ENCODE results near the gene MAGEF1. TPM values are rescaled to one million over a fixed set of nuclear protein-coding genes. Genes with fewer than 3 reads are reported as not detected.

The MAGEF1 gene
- total and polyA plus RNA-seq, 10 of the 15 experiments (the other 5 are each of a cell fraction or from before 2014, with no cell fraction given): 2.3 to 62.2 (median 27.1) TPM

- CTCF ChIA-PET: no interaction called here
Observed at GRCh38 chr3:184746131-184747120, 34.6 kb upstream of the MAGEF1 start.

GRCh38 chr3:184745526-184745925 is 33.7 kb upstream of the MAGEF1 start:
- ChIA-PET POLR2A (no interaction called here), RAD21 (ENCODE audit: unreplicated experiment) (no interaction called here), CTCF (interaction anchor here (1.5 kb wide), 1 partner anchor 56 kb away, joined by 4 read pairs; no protein-coding TSS in a partner anchor), SMC1A (ENCODE audit: uncharacterized antibody, unreplicated experiment) (no interaction called here)
- Histone ChIP-seq H3K27ac (ENCODE audit: control insufficient read depth, insufficient read depth) (no peak overlapping the region), H3K36me3 (ENCODE audit: control insufficient read depth in 2 of 2, insufficient read depth in 2 of 2, low read length in 1 of 2) (no peaks in the 10 kb centered on the region), H3K9ac (ENCODE audit: control insufficient read depth, insufficient read depth, low read length) (no peak overlapping the region), H3K27me3 (replicated peaks in 1 of 2; ENCODE audit: control insufficient read depth in 2 of 2, insufficient read depth in 2 of 2, low read length in 1 of 2) (no peaks in the 10 kb centered on the region), H3K9me3 (replicated peaks; ENCODE audit: control insufficient read depth, insufficient read depth, low read length) (no peaks in the 10 kb centered on the region), H3K79me2 (ENCODE audit: control insufficient read depth, insufficient read depth, low read length) (no peaks in the 10 kb centered on the region), H3K4me3 (no peak overlapping the region), H2AFZ (ENCODE audit: control insufficient read depth, low read depth, low read length) (no peak overlapping the region), H3K4me2 (ENCODE audit: control insufficient read depth, insufficient read depth) (no peak overlapping the region), H4K20me1 (ENCODE audit: control insufficient read depth, insufficient read depth) (no peaks in the 10 kb centered on the region), H3K4me1 (ENCODE audit: control insufficient read depth, insufficient read depth, low read length) (peaks cover 10% of the 10 kb centered on the region)
- ATAC-seq: no peak
- DNase-seq (ENCODE audit: low read depth, low spot score): no peak
- no peak for FAIRE-seq
- intact Hi-C loops (cut with micrococcal nuclease; ENCODE audit: unreplicated experiment): no loop called here
- WGBS (ENCODE audit: insufficient coverage, insufficient replicate concordance, low lambda C conversion rate, missing lambda C conversion rate): 68% methylated on average over 11 of the region's 11 CpGs
- no TSS peak for BruUV-seq (replicated peaks)
- in situ Hi-C loops (cut with MboI): no loop called here
- TF ChIP-seq BRCA1 (IDR thresholded peaks at IDR 0.05; ENCODE audit: low read depth, low read length) (no peak), NFXL1 (IDR thresholded peaks at IDR 0.05; ENCODE audit: borderline replicate concordance) (no peak)
- TF ChIP-seq, protein P1, sequence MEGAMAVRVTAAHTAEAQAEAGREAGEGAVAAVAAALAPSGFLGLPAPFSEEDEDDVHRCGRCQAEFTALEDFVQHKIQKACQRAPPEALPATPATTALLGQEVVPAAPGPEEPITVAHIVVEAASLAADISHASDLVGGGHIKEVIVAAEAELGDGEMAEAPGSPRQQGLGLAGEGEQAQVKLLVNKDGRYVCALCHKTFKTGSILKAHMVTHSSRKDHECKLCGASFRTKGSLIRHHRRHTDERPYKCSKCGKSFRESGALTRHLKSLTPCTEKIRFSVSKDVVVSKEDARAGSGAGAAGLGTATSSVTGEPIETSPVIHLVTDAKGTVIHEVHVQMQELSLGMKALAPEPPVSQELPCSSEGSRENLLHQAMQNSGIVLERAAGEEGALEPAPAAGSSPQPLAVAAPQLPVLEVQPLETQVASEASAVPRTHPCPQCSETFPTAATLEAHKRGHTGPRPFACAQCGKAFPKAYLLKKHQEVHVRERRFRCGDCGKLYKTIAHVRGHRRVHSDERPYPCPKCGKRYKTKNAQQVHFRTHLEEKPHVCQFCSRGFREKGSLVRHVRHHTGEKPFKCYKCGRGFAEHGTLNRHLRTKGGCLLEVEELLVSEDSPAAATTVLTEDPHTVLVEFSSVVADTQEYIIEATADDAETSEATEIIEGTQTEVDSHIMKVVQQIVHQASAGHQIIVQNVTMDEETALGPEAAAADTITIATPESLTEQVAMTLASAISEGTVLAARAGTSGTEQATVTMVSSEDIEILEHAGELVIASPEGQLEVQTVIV (IDR thresholded peaks at IDR 0.05; ENCODE audit: borderline replicate concordance, partially characterized antibody): no peak

More at GRCh38 chr3:184746131-184747120, 34.6 kb upstream of the MAGEF1 start:
- Histone ChIP-seq H3K79me2 (ENCODE audit: control insufficient read depth, insufficient read depth, low read length) (no peaks in the 10 kb centered on the region), H4K20me1 (ENCODE audit: control insufficient read depth, insufficient read depth) (no peaks in the 10 kb centered on the region), H3K36me3 (ENCODE audit: control insufficient read depth in 2 of 2, insufficient read depth in 2 of 2, low read length in 1 of 2) (no peaks in the 10 kb centered on the region), H3K4me3 (no peak overlapping the region), H3K9me3 (replicated peaks; ENCODE audit: control insufficient read depth, insufficient read depth, low read length) (no peaks in the 10 kb centered on the region), H3K4me1 (ENCODE audit: control insufficient read depth, insufficient read depth, low read length) (peaks cover 10% of the 10 kb centered on the region), H3K27ac (ENCODE audit: control insufficient read depth, insufficient read depth) (no peak overlapping the region), H3K4me2 (ENCODE audit: control insufficient read depth, insufficient read depth) (no peak overlapping the region), H3K9ac (ENCODE audit: control insufficient read depth, insufficient read depth, low read length) (no peak overlapping the region), H2AFZ (ENCODE audit: control insufficient read depth, low read depth, low read length) (no peak overlapping the region), H3K27me3 (replicated peaks in 1 of 2; ENCODE audit: control insufficient read depth in 2 of 2, insufficient read depth in 2 of 2, low read length in 1 of 2) (no peaks in the 10 kb centered on the region)
- in situ Hi-C loops (cut with MboI) (no loop called here), intact Hi-C loops (cut with micrococcal nuclease; ENCODE audit: unreplicated experiment) (no loop called here)
- RAD21 ChIA-PET (ENCODE audit: unreplicated experiment): no interaction called here
- 67% methylated on average over 14 of the region's 14 CpGs for WGBS (ENCODE audit: insufficient coverage, insufficient replicate concordance, low lambda C conversion rate, missing lambda C conversion rate)
- TF ChIP-seq WRNIP1 (IDR thresholded peaks at IDR 0.05; ENCODE audit: borderline replicate concordance, low read depth, low read length): no peak
- no peak for TF ChIP-seq NBN (IDR thresholded peaks at IDR 0.05)
- no peak for TF ChIP-seq RCOR1 (conservative IDR thresholded peaks at IDR 0.05; ENCODE audit: low read depth, low read length)
- no peak for FAIRE-seq
- no peak for ATAC-seq
- no TSS peak for BruUV-seq (replicated peaks)
- no peak for DNase-seq (ENCODE audit: low read depth, low spot score)
- SMC1A ChIA-PET (ENCODE audit: uncharacterized antibody, unreplicated experiment): no interaction called here
- POLR2A ChIA-PET: no interaction called here

Measured in GM12878 (cell line).